Ovary (tissue), 3 donors: Measurements from ENCODE around the gene ESYT2.
"Not testable (repeated sequence)": the region's sequence is repeated elsewhere in the genome, so short reads cannot be mapped to it uniquely, and the experiment has no call there.

Experiments
- CTCF ChIP-seq, 3 donors: fragments of 450-650 bp in 2 of 3; fragments of 200-600 bp in 1 of 3; IDR thresholded peaks; one replicate each; pipeline versions ENCODE4 v1.5.1 to v1.8.0; 2016 to 2022; ENCODE audit warnings: antibody characterized with exemption in 3 of 3, mild to moderate bottlenecking in 1 of 3
- EP300 ChIP-seq: sonication (generic); formaldehyde crosslinking; IDR thresholded peaks from one replicate; pipeline ENCODE4 v1.6.1; 2017; ENCODE audit warnings: antibody characterized with exemption
- POLR2A ChIP-seq: fragments of 450-650 bp; IDR thresholded peaks from one replicate; pipeline ENCODE4 v1.6.1; 2017; ENCODE audit warnings: antibody characterized with exemption, mild to moderate bottlenecking, moderate library complexity
- donor health status: DM: no; HTN: no; CAD: no.

GRCh38 chr7:158862985-158863610 lies 33.8 kb upstream of the ESYT2 start:
- not testable (repeated sequence) for TF ChIP-seq CTCF (IDR thresholded peaks at IDR 0.05); POLR2A; EP300
